KOPT-K1 (cell line): ENCODE data around the gene GOLGA3.
"Not testable (repeated sequence)": the region's sequence is repeated elsewhere in the genome, so short reads cannot be mapped to it uniquely, and the experiment has no call there.

Experiments used
- H3K27ac ChIP-seq: fragments of 200-600 bp; sonication (generic); 2 replicates; pipeline ENCODE4 v1.5.1; 2016; ENCODE audit warnings: antibody characterized with exemption, mild to moderate bottlenecking, low read depth, low read length; ENCODE audit not compliant: poor library complexity, severe bottlenecking
- H3K36me3 ChIP-seq: fragments of 200-600 bp; sonication (generic); 2 replicates; pipeline ENCODE4 v1.5.1; 2017; ENCODE audit warnings: antibody characterized with exemption, mild to moderate bottlenecking, low read length, moderate library complexity; ENCODE audit not compliant: insufficient read depth
- H3K9me3 ChIP-seq: fragments of 200-600 bp; sonication (generic); 2 replicates; pipeline ENCODE4 v1.5.1; 2017; ENCODE audit warnings: antibody characterized with exemption, low read length, mild to moderate bottlenecking; ENCODE audit not compliant: insufficient read depth, poor library complexity, severe bottlenecking

GOLGA3 gene

DNA sequence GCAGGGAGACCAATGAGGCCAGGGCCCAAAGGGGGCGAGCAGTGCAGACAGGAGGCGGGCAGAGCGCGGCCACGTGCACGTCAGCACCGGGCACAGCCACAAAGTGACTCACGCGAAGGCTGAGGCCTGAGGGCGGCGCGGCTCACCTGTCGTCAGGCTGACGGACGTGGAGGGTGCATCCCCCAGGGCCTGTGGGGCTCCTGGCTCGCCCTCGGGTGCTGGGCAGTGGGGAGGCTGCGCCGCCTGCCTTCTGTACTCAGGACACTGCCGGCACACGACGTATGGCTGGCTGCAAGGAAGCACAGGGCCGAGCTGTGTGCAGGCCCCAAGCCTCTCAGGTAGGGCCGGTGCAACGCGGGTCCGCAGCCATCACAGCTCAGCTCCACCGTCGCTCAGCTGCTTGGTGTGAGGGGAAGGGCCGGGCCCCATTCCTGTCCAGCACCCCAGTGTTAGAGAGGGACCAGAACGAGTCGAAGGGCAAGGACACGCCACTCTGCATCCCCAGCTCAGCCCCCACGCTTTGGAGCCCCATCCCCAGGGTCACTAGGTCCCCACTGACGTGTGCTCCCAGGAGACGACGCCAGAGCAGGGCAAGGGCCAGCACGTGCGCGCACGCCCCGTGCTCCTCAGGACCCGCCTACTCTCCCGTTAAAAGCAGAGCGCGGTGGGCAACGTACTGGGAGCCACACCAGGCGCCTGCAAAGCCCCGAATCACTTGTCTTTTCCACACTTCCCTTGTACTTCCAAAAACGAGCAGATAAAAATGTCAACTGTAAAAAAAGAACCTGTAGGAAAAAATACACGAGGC lies 24.8 kb upstream of the GOLGA3 start:
- Histone ChIP-seq H3K36me3 (peaks cover 95% of the 10 kb centered on the region), H3K9me3 (peaks cover 5% of the 10 kb centered on the region), H3K27ac (peak overlapping the region; percentile 41)

DNA sequence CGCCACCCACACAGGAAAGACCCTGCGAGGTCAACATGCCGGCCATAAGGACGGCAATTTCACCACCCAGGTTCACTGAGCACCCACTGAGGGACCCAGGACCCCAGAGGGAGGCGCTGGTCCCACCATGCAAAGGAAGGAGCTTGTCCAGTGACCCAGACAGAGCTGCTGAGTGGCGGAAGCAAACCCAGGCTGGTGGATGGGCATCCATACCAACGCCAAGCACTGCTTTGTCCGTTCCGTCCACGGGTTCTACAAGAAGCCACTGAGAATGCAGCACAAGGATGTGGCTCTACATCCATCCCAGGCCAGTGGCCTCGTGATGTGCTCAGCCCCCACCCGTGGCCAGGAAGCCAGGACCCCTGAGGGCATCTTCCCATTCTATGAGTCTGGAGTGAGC lies 23.8 kb upstream of the GOLGA3 start:
- peaks cover 5% of the 10 kb centered on the region for H3K9me3 ChIP-seq
- peak overlapping the region; percentile 41 for H3K27ac ChIP-seq
- peaks cover 85% of the 10 kb centered on the region for H3K36me3 ChIP-seq

DNA sequence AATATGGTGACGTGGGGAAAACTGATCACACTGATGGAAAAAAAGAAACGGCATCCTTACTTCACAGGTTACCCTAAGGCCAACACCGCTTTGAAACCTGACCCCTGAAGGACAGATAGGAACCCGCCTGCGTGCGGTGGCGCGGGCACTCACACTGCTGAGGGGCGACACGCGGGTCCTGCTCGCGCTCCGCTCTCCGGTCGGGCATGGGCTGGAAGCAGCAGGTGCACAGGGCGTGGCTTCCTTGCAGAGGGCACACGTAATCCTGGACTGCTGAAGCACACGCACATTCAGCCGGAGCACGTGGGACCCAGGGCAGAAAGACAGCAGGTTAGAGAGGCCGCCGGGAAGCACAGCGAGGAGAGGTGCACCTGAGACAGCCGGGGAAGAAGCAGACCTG lies 22.8 kb upstream of the GOLGA3 start:
- H3K9me3 ChIP-seq: peaks cover 5% of the 10 kb centered on the region
- H3K36me3 ChIP-seq: peaks cover 80% of the 10 kb centered on the region
- H3K27ac ChIP-seq: peak overlapping the region; percentile 19

DNA sequence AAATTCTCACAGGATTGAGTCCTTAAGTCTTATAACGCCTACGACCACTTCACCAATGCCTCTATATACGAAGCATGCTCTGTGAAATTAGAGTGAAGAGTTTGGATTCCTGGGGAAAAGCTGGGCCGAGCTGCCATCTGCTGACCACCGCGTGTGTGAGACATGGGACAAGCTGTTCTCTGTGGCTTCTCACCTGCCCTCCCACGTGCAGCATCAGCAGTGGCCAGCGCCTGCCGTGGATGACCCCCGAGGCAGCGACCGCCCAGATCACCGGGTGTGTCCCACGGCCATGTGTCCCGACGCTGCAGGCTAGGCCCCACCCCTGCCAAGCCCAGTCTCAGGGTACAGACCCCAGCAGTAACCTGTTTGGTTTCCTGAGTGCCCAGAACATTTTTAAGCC lies 21.6 kb upstream of the GOLGA3 start:
- Histone ChIP-seq H3K9me3 (no peaks in the 10 kb centered on the region), H3K36me3 (peaks cover 80% of the 10 kb centered on the region), H3K27ac (no peak overlapping the region)

DNA sequence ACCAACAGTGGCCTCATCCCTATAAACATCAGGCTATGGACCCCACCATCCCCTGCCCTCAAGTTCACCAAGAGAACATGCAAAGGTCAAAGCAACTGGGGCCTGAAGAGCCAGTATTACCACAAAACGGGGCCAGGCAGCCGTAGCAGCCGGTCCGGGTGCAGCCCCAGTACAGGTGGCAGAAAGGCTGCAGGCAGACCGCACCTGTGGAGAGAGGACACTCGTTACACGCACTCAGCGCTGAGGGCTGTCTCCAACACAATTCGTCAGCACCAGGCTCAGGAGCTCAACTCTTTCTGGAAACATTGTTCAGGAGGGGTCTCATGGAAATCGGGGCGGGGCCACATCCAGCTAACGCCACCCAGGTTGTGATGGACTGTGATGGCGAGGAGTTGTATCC lies 19.9 kb upstream of the GOLGA3 start:
- no peaks in the 10 kb centered on the region for H3K9me3 ChIP-seq
- H3K36me3 ChIP-seq: peaks cover 79% of the 10 kb centered on the region
- peak overlapping the region; percentile 92 for H3K27ac ChIP-seq

DNA sequence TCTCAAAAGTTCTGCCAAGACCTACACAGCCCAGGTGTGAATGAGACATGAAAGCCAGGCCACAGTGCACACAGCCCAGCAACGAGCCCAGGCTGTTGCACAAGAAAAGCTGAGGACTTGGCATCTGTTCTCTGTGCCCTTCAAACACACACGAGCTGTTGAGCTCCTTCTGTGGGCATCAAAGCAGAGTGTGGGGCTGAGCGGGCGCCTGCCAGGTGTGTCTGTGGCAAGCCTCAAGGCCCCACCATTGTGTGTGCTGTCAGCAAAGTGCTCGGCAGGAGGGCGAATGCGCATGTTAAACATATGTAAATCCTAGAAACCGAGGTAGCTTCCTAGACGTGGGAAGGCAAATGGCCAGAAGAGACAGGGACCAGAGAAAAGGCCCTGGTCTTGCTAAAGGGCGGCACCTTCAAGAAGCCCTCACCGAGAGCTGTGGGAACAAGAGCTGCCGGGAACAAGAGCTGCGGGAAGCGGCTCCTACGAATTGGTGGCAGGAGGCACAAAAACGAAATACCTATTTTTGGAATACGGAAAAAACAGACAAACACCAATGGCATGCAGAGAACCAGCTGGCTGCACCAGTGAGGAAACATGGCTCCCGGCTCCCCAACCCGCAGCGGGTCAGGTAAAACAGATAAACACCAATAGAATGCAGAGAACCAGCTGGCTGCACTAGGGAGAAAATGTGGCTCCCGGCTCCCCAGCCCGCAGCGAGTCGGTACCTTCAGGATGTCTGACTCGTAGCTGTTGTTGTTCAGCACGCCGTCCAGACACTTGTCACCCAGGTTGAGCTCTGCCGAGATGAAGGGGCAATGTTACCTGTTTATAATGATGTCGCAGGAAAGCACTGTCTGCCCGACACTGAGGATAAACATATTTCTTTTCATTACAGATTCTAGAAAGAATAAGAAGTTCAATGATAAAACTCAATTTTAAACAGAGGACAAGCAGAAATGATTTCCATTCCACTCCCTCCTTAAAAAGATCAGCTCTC lies 19.0 kb upstream of the GOLGA3 start:
- Histone ChIP-seq H3K36me3 (peaks cover 79% of the 10 kb centered on the region), H3K27ac (peak overlapping the region; percentile 92), H3K9me3 (no peaks in the 10 kb centered on the region)

DNA sequence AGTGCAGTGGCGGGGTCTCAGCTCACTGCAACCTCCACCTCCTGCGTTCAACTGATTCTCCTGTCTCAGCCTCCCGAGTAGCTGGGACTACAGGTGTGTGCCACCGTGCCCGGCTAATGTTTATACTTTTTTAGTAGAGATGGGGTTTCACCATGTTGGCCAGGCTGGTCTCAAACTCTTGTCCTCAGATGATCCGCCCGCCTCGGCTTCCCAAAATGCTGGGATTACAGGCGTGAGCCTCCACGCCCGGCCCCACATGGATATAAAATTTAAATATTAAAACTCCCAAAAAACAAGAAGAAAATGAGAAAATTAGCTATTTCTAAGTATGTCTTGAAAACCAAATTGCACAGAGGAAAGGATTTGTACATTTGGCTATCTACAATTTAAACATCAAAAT lies 16.0 kb upstream of the GOLGA3 start:
- peaks cover 82% of the 10 kb centered on the region for H3K36me3 ChIP-seq
- H3K9me3 ChIP-seq, H3K27ac ChIP-seq: not testable (repeated sequence)

DNA sequence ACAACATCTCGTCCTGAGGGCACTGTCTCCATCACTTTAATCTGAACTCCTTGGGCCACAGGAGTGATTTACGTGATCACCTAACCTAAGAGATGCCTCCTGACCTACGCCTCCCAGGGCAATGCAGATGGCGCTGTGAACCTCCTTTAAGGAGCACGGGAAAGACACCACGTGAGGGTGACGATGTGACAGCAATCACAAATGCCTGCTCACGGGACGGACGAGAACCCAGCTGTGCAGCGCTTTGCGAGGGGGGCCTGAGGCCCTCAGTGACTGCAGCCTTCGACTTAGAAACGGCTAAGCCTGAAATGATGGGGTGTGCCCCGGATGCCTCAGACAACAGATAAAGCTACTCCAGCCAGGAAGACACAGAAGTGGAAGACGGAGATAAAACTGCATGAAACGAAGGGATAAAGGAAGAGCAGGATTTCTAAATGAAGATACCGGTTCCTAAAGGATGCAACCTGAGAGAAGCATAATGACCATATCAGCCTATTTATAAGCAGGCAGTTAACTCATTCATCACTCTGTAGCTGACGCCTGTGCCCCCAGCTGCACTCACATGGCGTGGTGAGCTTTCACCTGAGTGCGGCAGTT lies 13.9 kb upstream of the GOLGA3 start:
- peak overlapping the region; percentile 5 for H3K27ac ChIP-seq
- peaks cover 78% of the 10 kb centered on the region for H3K36me3 ChIP-seq
- no peaks in the 10 kb centered on the region for H3K9me3 ChIP-seq

DNA sequence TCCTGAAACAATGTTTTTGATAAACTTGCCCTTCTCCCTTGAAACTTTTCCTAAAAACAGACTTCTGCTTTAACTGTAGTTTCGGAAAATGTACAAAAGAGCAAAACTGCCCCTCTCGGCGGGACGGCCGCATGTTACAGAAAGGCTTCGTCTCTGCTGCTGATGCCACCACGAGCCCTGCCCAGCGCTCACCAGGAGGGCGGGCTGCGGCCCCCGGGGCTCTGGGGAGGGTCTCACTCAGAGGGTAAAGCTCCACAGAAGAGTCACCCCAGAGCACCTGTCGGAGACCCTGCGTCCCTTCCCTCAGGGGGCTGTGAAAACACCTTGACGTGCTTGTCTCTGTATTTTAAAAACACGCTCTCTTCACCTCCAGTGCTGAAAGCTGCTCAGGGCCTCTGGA lies 12.5 kb upstream of the GOLGA3 start:
- Histone ChIP-seq H3K9me3 (no peaks in the 10 kb centered on the region), H3K36me3 (peaks cover 70% of the 10 kb centered on the region), H3K27ac (no peak overlapping the region)

DNA sequence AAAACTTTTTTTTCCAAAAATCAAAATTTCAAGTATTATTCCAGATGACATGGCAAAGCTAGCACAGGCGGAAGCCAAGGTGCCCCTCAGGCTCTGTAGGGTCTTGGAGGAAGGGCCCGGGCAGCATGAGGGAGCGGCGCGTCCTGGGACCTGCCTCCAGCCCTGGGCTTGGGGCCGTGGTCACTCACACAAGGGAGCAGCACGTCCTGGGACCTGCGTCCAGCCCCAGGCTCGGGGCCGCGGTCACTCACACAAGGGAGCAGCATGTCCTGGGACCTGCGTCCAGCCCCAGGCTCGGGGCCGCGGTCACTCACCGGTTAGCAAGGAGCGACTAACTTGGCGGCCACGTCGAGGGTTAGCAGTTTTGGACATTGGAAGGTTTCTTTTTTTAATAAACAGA lies 11.9 kb upstream of the GOLGA3 start:
- H3K36me3 ChIP-seq: peaks cover 63% of the 10 kb centered on the region
- no peak overlapping the region for H3K27ac ChIP-seq
- no peaks in the 10 kb centered on the region for H3K9me3 ChIP-seq

DNA sequence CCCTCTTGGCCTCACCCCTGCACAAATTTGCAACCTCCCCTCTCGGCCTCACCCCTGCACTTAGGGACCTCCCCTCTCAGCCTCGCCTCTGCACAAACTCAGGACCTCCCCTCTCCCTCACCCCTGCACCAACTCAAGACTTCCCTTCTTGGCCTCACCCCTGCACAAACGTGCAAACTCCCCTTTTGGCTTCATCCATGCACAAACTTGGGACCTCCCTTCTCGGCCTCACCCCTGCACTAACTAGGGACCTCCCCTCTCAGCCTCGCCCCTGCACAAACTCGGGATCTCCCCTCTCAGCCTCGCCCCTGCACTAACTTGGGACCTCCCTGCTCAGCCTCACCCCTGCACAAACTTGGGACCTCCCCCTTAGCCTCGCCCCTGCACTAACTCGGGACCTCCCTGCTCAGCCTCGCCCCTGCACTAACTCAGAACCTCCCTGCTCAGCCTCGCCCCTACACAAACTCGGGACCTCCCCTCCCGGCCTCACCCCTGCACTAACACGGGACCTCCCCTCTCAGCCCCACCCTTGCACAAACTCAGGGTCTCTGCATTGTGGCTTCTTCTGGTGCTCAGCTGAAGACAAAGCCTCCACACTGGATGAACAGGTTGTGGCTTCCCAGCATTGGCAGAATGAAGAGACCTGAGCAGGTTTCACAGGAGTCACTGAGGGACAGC lies 11.0 kb upstream of the GOLGA3 start:
- Histone ChIP-seq H3K27ac (peak overlapping the region; percentile 91), H3K36me3 (peaks cover 56% of the 10 kb centered on the region), H3K9me3 (no peaks in the 10 kb centered on the region)

DNA sequence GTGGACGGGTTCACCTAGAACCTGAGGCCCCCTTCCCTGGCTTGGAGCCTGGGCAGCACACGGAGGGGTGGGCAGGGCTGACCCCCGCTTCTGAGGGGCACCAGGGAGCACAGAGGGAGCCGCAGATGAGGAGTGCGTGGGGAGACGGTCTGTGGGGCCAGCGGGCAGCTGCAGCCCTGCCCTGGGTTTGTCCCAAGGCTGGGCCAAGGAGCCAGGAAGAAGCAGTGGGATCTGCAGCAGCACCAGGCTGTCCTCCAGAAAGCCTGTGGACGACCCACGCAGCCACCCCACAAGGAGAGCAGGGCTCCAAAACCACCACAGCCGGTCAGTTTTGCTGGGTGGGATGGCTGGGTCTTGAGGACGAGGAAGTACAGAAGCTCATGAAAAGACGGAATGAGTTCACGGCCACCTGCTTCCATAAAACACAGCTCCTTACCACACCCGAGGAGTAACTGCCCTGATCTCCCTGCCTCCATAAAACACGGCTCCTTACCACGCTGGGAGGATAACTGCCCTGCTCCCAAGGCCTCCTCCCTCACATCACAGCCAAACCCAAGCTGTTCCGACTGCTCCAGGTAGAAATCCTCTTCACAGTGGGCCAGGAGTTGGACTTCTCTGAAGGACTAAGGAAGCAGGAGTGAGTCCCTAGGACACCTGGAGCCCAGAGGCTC lies 9.9 kb upstream of the GOLGA3 start:
- H3K36me3 ChIP-seq: peaks cover 48% of the 10 kb centered on the region
- peak overlapping the region; percentile 91 for H3K27ac ChIP-seq
- no peaks in the 10 kb centered on the region for H3K9me3 ChIP-seq

DNA sequence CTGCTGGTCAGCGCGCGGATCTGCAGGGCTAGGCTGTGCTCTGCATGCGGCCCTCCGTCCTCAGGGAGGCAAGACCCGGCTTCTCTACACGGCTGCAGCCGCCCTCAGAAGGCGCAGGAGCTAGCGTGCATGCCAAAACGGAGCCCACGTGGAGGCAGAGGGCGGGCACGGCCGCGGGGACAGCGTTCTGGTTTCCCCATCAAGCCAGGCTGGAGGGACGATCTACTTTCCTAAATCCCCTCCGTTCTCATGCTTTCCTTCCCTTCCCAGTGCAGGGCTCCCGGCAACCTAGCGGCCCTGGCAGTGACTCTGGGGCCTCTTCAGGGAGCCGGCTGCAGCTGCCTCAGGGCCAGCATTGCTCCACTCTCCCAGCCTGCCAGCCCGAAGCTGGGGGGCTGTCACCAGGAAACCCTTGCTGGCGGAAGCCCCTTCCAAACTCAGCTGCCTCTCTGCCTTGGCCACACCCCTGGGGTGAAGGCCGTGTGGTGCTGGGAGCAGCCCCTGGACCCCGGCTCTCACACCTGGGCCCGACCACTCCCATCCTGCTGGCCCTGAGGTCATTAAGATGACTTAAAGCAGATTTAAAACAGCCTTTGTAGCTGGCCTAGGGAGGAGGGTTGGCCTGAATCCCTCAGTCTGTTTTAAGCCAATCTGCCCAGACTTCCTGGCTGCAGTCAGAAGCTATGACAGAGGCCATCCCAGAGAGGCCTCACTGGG lies 9.2 kb upstream of the GOLGA3 start:
- Histone ChIP-seq H3K27ac (peak overlapping the region; percentile 91), H3K36me3 (peaks cover 49% of the 10 kb centered on the region), H3K9me3 (no peaks in the 10 kb centered on the region)
